ENCODE data around the gene MRPL49. TPM values are rescaled to one million over a fixed set of nuclear protein-coding genes. Genes with fewer than 3 reads are reported as not detected.
A peak's percentile ranks its signal among the peaks of the same experiment; 100 is the strongest.
"Not testable (repeated sequence)": the region's sequence is repeated elsewhere in the genome, so short reads cannot be mapped to it uniquely, and the experiment has no call there.

The MRPL49 gene
- total and polyA plus RNA-seq, 9 donors = 47.1 to 106 (median 53.4) TPM

GRCh38 chr11:65148657-65149056 is 26.5 kb downstream of the MRPL49 start:
- H3K4me1 ChIP-seq (ENCODE audit: insufficient read depth) = no peaks in the 10 kb centered on the region
- no peak overlapping the region for H3K4me3 ChIP-seq
- TF ChIP-seq POLR2A (IDR thresholded peaks at IDR 0.05) = no peak
- no peak for TF ChIP-seq EP300 (IDR thresholded peaks at IDR 0.05)
- TF ChIP-seq, protein P1, sequence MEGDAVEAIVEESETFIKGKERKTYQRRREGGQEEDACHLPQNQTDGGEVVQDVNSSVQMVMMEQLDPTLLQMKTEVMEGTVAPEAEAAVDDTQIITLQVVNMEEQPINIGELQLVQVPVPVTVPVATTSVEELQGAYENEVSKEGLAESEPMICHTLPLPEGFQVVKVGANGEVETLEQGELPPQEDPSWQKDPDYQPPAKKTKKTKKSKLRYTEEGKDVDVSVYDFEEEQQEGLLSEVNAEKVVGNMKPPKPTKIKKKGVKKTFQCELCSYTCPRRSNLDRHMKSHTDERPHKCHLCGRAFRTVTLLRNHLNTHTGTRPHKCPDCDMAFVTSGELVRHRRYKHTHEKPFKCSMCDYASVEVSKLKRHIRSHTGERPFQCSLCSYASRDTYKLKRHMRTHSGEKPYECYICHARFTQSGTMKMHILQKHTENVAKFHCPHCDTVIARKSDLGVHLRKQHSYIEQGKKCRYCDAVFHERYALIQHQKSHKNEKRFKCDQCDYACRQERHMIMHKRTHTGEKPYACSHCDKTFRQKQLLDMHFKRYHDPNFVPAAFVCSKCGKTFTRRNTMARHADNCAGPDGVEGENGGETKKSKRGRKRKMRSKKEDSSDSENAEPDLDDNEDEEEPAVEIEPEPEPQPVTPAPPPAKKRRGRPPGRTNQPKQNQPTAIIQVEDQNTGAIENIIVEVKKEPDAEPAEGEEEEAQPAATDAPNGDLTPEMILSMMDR (IDR thresholded peaks at IDR 0.05) = no peak
- H3K27me3 ChIP-seq = no peaks in the 10 kb centered on the region
- no peak overlapping the region for H3K27ac ChIP-seq
- H3K9me3 ChIP-seq = peaks cover 0 to 3% of the 10 kb centered on the region in 2 donors
- H3K36me3 ChIP-seq = no peaks in the 10 kb centered on the region
- 76 to 92% (median 78%) methylated on average over 5 of the region's 5 CpGs for WGBS, 3 donors
- intact Hi-C loops (cut with DNase I) = no loop called here
- DNase-seq = peak in 1 of 5 donors; percentile 4

DNA sequence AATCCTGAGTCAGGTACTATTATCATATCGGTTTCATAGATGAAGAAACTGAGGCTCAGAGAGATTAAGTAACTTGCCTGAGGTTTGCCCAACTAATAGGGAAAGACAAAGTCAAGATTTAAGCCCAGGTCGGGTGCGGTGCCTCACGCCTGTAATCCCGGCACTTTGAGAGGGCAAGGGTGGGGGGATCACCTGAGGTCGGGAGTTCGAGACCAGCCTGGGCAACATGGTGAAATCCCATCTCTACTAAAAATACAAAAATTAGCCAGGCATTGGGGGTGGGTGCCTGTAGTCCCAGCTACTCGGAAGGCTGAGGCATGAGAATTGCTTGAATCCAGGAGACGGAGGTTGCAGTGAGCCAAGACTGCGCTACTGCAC is 28.0 kb downstream of the MRPL49 start:
- H3K27ac ChIP-seq = peak overlapping the region in 1 of 2 donors; percentile 60
- WGBS, 3 donors = 58 to 65% (median 62%) methylated on average over 10 of the region's 10 CpGs
- intact Hi-C loops (cut with DNase I); H3K4me3 ChIP-seq; H3K27me3 ChIP-seq; H3K9me3 ChIP-seq; H3K4me1 ChIP-seq (ENCODE audit: insufficient read depth); H3K36me3 ChIP-seq; DNase-seq: not testable (repeated sequence)

DNA sequence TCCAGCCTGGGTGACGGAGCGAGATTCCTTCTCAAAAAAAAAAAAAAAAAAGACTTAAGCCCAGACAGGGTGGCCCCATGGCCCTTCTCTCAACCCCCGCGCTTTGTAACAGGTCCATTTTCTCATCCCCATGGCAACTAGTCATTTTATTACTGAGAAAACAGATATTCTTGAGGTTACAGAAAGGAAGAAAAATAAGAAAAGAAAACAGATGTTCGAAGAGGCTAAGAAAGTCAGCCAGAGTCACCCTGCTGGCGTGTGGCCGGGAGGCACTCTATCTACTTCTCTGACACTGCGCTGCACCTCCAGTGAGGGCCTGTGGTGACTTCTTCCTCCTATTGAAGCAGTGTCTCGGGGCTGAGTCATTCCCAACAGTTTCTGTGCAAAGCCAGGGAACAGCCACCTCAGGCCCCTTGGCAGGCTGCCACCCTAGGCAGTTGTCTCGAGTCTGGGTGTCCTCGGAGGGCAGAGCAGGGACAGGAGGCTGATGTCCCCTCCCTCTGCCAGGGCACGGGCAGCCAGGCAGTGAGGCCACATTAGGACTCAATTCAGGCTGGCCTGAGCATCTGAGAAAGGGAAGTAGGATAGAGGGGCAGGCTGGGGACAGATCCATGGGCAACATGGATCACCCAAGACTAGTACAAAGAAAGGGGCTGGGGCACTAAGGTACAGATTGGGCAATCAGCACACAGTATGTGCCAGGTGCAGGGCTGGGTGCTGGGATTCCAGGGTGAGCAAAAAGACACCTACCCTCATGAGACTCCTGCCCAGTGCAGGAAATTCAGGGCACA is 28.6 kb downstream of the MRPL49 start:
- H3K36me3 ChIP-seq = no peaks in the 10 kb centered on the region
- H3K27ac ChIP-seq = peak overlapping the region in 1 of 2 donors; percentile 60
- H3K9me3 ChIP-seq = peaks cover 0 to 3% of the 10 kb centered on the region in 2 donors
- no peak overlapping the region for H3K4me3 ChIP-seq
- H3K4me1 ChIP-seq (ENCODE audit: insufficient read depth) = no peaks in the 10 kb centered on the region
- TF ChIP-seq POLR2A (IDR thresholded peaks at IDR 0.05) (no peak), EP300 (IDR thresholded peaks at IDR 0.05) (no peak)
- TF ChIP-seq, protein P1 (IDR thresholded peaks at IDR 0.05) = no peak
- peak; percentile 50 to 77 (median 65) for DNase-seq
- no peaks in the 10 kb centered on the region for H3K27me3 ChIP-seq
- intact Hi-C loops (cut with DNase I) = no loop called here
- WGBS, 3 donors = 10 to 15% (median 13%) methylated on average over 12 of the region's 12 CpGs

- no peaks in the 10 kb centered on the region for H3K4me1 ChIP-seq (ENCODE audit: insufficient read depth)
- TF ChIP-seq, protein P1 (IDR thresholded peaks at IDR 0.05) = no peak
- no peak for TF ChIP-seq POLR2A (IDR thresholded peaks at IDR 0.05)
- no peaks in the 10 kb centered on the region for H3K27me3 ChIP-seq
- no peak overlapping the region for H3K4me3 ChIP-seq
- WGBS, 3 donors = 54 to 65% (median 62%) methylated on average over 3 of the region's 3 CpGs
- H3K27ac ChIP-seq = no peak overlapping the region
- peak in 1 of 5 donors; percentile 2 for DNase-seq
- H3K36me3 ChIP-seq = no peaks in the 10 kb centered on the region
- H3K9me3 ChIP-seq = peaks cover 0 to 3% of the 10 kb centered on the region in 2 donors
- intact Hi-C loops (cut with DNase I) = no loop called here
Measured at GRCh38 chr11:65151331-65151899, 29.3 kb downstream of the MRPL49 start.

GRCh38 chr11:65152122-65152521 is 30.0 kb downstream of the MRPL49 start:
- no peak overlapping the region for H3K27ac ChIP-seq
- WGBS, 3 donors = 57 to 63% (median 59%) methylated on average over 2 of the region's 2 CpGs
- no peaks in the 10 kb centered on the region for H3K4me1 ChIP-seq (ENCODE audit: insufficient read depth)
- intact Hi-C loops (cut with DNase I) = no loop called here
- H3K9me3 ChIP-seq = peaks cover 0 to 3% of the 10 kb centered on the region in 2 donors
- no peaks in the 10 kb centered on the region for H3K27me3 ChIP-seq
- TF ChIP-seq EP300 (IDR thresholded peaks at IDR 0.05) = no peak
- TF ChIP-seq, protein P1 (IDR thresholded peaks at IDR 0.05) = no peak
- no peak for TF ChIP-seq POLR2A (IDR thresholded peaks at IDR 0.05)
- DNase-seq = no peak
- H3K4me3 ChIP-seq = no peak overlapping the region
- no peaks in the 10 kb centered on the region for H3K36me3 ChIP-seq

All from ovary (tissue), 9 donors.